Fibroblast of pulmonary artery (primary cell): ENCODE measurements around the gene DUOX1.

Experiments
- DNase-seq: peaks from one replicate; pipeline ENCODE4 v3.0.0-alpha.2; 2010; ENCODE audit warnings: low read depth
- H3K4me3 ChIP-seq: replicated peaks from 2 replicates; pipeline ENCODE4 v1.5.1; 2011; ENCODE audit warnings: low read depth, mild to moderate bottlenecking, control low read depth, low read length, moderate library complexity
- CTCF ChIP-seq: IDR thresholded peaks from 2 replicates; pipeline ENCODE4 v1.5.1; 2011; ENCODE audit warnings: mild to moderate bottlenecking, control low read depth, low read length, inconsistent platforms; ENCODE audit errors: missing control alignments

DUOX1 gene

GRCh38 chr15:45168751-45169551 is 39.2 kb downstream of the DUOX1 start:
- no peak overlapping the region for H3K4me3 ChIP-seq
- no peak for DNase-seq
- TF ChIP-seq CTCF: no peak

GRCh38 chr15:45169608-45170480 is 40.0 kb downstream of the DUOX1 start:
- no peak for DNase-seq
- TF ChIP-seq CTCF: no peak
- no peak overlapping the region for H3K4me3 ChIP-seq

- DNase-seq: no peak
- no peak for TF ChIP-seq CTCF
- H3K4me3 ChIP-seq: no peak overlapping the region
Measured at GRCh38 chr15:45171912-45172311, 42.1 kb downstream of the DUOX1 start.

- no peak overlapping the region for H3K4me3 ChIP-seq
- DNase-seq: no peak
- TF ChIP-seq CTCF: no peak
Measured at GRCh38 chr15:45174069-45174468, 44.3 kb downstream of the DUOX1 start.

GRCh38 chr15:45174577-45174976 is 44.8 kb downstream of the DUOX1 start:
- DNase-seq: no peak
- H3K4me3 ChIP-seq: no peak overlapping the region
- TF ChIP-seq CTCF: no peak

- DNase-seq: no peak
- no peak for TF ChIP-seq CTCF
- no peak overlapping the region for H3K4me3 ChIP-seq
Measured at GRCh38 chr15:45177285-45177684, 47.5 kb downstream of the DUOX1 start.
